ENCODE measurements around the gene TFF2.

The TFF2 gene

GRCh38 chr21:42379426-42380215, 28.8 kb upstream of the TFF2 start:
- CTCF ChIA-PET, result no interaction called here
- no peak for TF ChIP-seq CTCF (IDR thresholded peaks at IDR 0.05; ENCODE audit: control extremely low read depth, extremely low read depth, low read depth, missing control alignments)
- POLR2A ChIA-PET, result no interaction called here
- DNase-seq (ENCODE audit: extremely low spot score), result no peak

DNA sequence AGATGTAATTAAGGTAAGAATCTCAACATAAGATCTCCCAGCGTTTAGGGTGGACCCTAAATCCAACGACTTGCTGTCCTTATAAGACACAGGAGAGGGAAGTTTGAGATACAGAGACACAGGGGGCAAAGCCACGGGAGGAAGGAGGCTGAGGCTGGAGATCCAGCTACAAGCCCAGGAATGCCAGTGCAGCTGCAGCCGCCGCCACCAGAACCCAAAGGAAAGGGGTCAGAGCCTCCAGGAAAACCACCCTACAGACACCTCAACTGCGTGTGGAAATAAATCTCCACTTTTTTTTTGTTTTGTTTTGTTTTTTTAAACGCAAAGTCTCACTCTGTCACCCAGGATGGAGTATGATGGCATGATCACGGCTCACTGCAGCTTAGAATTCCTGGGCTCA, 27.6 kb upstream of the TFF2 start:
- DNase-seq (ENCODE audit: extremely low spot score), result no peak
- ChIA-PET POLR2A (no interaction called here), CTCF (interaction anchor here (1.0 to 2.0 kb wide), 3 partner anchors 9 to 260 kb away, joined by 3 to 8 read pairs (median 3); no protein-coding TSS in a partner anchor)
- no peak for TF ChIP-seq CTCF (IDR thresholded peaks at IDR 0.05; ENCODE audit: control extremely low read depth, extremely low read depth, low read depth, missing control alignments)

GRCh38 chr21:42377951-42378340, 27.2 kb upstream of the TFF2 start:
- no peak for TF ChIP-seq CTCF (IDR thresholded peaks at IDR 0.05; ENCODE audit: control extremely low read depth, extremely low read depth, low read depth, missing control alignments)
- ChIA-PET CTCF (interaction anchor here (1.0 to 2.0 kb wide), 3 partner anchors 10 to 259 kb away, joined by 3 to 8 read pairs (median 3); no protein-coding TSS in a partner anchor), POLR2A (no interaction called here)
- no peak for DNase-seq (ENCODE audit: extremely low spot score)

DNA sequence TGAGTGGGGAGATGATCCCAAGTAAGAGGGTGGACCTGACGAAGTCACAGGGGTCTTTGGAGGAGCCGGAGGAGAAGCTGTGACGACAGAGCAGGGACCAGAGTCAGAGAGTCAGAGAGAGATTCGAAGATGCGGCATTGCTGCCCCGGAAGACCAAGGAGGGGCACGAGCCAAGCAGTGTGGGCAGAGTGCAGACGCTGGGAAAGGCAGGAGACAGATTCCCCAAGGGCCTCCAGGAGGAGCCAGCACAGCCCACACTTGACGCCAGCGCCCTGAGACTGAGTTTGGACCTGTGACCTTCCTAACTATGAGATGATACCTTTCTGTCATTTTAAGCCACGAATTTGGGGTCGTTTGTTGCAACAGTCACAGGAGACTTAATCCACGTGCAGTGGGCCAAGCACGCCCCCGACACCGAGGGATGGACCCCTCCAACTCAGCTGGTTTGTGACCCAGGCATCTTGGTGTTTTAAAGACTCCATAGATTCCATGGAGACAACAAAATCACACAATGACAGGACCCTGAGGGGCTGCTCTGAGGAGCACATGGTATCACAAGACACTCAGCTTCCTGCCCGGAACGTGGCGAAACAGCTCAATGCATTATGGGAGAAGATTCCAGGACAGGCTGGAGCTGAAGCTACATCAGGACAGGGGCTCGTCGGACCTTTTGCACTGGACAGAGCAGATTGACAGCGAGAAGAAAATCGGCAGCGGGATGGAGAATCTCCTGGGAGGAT, 26.6 kb upstream of the TFF2 start:
- no peak for DNase-seq (ENCODE audit: extremely low spot score)
- TF ChIP-seq CTCF (IDR thresholded peaks at IDR 0.05; ENCODE audit: control extremely low read depth, extremely low read depth, low read depth, missing control alignments), result no peak
- CTCF ChIA-PET, result interaction anchor here (1.0 to 2.0 kb wide), 3 partner anchors 10 to 259 kb away, joined by 3 to 8 read pairs (median 3); no protein-coding TSS in a partner anchor
- POLR2A ChIA-PET, result no interaction called here

GRCh38 chr21:42376338-42376982, 25.7 kb upstream of the TFF2 start:
- no peak for DNase-seq (ENCODE audit: extremely low spot score)
- ChIA-PET CTCF (interaction anchor here (0.7 to 2.0 kb wide), 2 partner anchors 11 to 231 kb away, joined by 3 to 8 read pairs; no protein-coding TSS in a partner anchor), POLR2A (no interaction called here)
- no peak for TF ChIP-seq CTCF (IDR thresholded peaks at IDR 0.05; ENCODE audit: control extremely low read depth, extremely low read depth, low read depth, missing control alignments)

DNA sequence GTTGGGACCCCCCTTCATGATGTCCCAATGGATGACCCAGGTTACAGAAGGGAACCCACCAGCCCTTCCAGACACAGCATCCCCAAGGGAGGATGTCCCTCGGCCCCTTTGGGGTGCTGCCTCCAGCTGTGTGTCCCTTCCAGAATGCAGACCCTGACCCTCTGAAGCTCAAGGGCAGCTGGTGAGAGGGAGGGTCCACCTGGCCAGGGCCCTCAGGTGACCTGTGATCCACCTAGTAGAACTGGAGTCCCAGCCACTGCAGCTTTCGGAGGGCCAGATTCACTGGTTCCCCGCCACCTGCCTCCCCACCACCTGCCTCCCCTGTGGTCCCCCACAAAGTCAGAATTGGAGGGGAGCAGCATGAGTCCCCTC, 25.2 kb upstream of the TFF2 start:
- POLR2A ChIA-PET, result no interaction called here
- no peak for DNase-seq (ENCODE audit: extremely low spot score)
- TF ChIP-seq CTCF (IDR thresholded peaks at IDR 0.05; ENCODE audit: control extremely low read depth, extremely low read depth, low read depth, missing control alignments), result no peak
- CTCF ChIA-PET, result interaction anchor here (0.7 kb wide), 1 partner anchor 230 kb away, joined by 3 read pairs; no protein-coding TSS in a partner anchor

All from GM10248 (cell line).